Measurements from ENCODE around the gene ROBO1. TPM values are rescaled to one million over a fixed set of nuclear protein-coding genes. Genes with fewer than 3 reads are reported as not detected.

The ROBO1 gene
- total and polyA plus RNA-seq, 2 donors (not counting 3 experiments of a cell fraction or from before 2014, with no cell fraction given) = 5.9 to 14.2 TPM

- Histone ChIP-seq H3K4me3 (replicated peaks in 1 of 3; ENCODE audit: insufficient read depth in 1 of 3, low read depth in 1 of 3, low read length in 3 of 3) (no peak overlapping the region), H4K20me1 (replicated peaks; ENCODE audit: control insufficient read depth, extremely low read depth, insufficient read depth, low read length) (no peaks in the 10 kb centered on the region), H3K79me2 (ENCODE audit: control insufficient read depth, insufficient read depth, low read length) (no peaks in the 10 kb centered on the region), H2AFZ (ENCODE audit: low read depth, low read length) (no peak overlapping the region), H3K36me3 (ENCODE audit: control insufficient read depth in 2 of 2, extremely low read depth in 1 of 2, insufficient read depth in 2 of 2, low read length in 2 of 2) (no peaks in the 10 kb centered on the region), H3K9me3 (replicated peaks; ENCODE audit: control insufficient read depth, insufficient read depth, low read length) (no peaks in the 10 kb centered on the region), H3K27me3 (ENCODE audit: control insufficient read depth in 2 of 2, insufficient read depth in 2 of 2, low read length in 2 of 2) (no peaks in the 10 kb centered on the region), H3K4me2 (ENCODE audit: insufficient read depth, low read length) (no peak overlapping the region), H3K4me1 (ENCODE audit: control insufficient read depth, extremely low read depth, insufficient read depth, low read length) (no peaks in the 10 kb centered on the region), H3K27ac (ENCODE audit: insufficient read depth, low read depth, low read length) (no peak overlapping the region), H3K9me1 (replicated peaks; ENCODE audit: control insufficient read depth, extremely low read depth, insufficient read depth, low read length) (no peaks in the 10 kb centered on the region), H3K9ac (replicated peaks; ENCODE audit: extremely low read depth, insufficient read depth, low read length) (no peak overlapping the region)
- peak; percentile 33 for DNase-seq (ENCODE audit: low read depth, low spot score)
- TF ChIP-seq MAX (IDR thresholded peaks at IDR 0.05; ENCODE audit: insufficient read depth, insufficient read length) = no peak
- TF ChIP-seq CTCF (IDR thresholded peaks at IDR 0.05; ENCODE audit: extremely low read depth in 1 of 2, insufficient read depth in 1 of 2, low read depth in 1 of 2, low read length in 2 of 2) = peak; percentile 25 to 35
- no peak for TF ChIP-seq EZH2 (IDR thresholded peaks at IDR 0.05; ENCODE audit: borderline replicate concordance, low read depth, low read length, severe bottlenecking)
- no peak for TF ChIP-seq GATA2 (IDR thresholded peaks at IDR 0.05; ENCODE audit: insufficient read depth, insufficient read length, low read depth, low read length)
- no peak for TF ChIP-seq POLR2A (IDR thresholded peaks at IDR 0.05; ENCODE audit: low read depth, low read length)
- no peak for TF ChIP-seq MYC (IDR thresholded peaks at IDR 0.05; ENCODE audit: low read depth, low read length)
- no peak for TF ChIP-seq POLR2AphosphoS5 (IDR thresholded peaks at IDR 0.05; ENCODE audit: insufficient read depth, low read depth, low read length)
- no peak for TF ChIP-seq JUN (IDR thresholded peaks at IDR 0.05; ENCODE audit: borderline replicate concordance, insufficient read depth, insufficient read length, low read depth)
- CTCF ChIA-PET = interaction anchor here (0.7 to 2.9 kb wide), 9 partner anchors 11 to 509 kb away, joined by 3 to 60 read pairs (median 5); no protein-coding TSS in a partner anchor
- intact Hi-C loops (cut with micrococcal nuclease) = loop anchor here (1.0 to 5.0 kb wide), 4 partner anchors 115 to 837 kb away; no protein-coding TSS in a partner anchor
- FAIRE-seq = peak; percentile 47
- BruUV-seq (replicated peaks) = no TSS peak
- dilution Hi-C loops (cut with MboI; ENCODE audit: extremely low pct_ligation_motif_present, low sequenced_read_pairs) = no loop called here
- POLR2A ChIA-PET = no interaction called here
These were observed 270.2 kb downstream of the ROBO1 start for GRCh38 chr3:79497447-79498111.

Measured in endothelial cell of umbilical vein (primary cell).